ENCODE results near the gene SESN1.

- TF ChIP-seq, protein P1, sequence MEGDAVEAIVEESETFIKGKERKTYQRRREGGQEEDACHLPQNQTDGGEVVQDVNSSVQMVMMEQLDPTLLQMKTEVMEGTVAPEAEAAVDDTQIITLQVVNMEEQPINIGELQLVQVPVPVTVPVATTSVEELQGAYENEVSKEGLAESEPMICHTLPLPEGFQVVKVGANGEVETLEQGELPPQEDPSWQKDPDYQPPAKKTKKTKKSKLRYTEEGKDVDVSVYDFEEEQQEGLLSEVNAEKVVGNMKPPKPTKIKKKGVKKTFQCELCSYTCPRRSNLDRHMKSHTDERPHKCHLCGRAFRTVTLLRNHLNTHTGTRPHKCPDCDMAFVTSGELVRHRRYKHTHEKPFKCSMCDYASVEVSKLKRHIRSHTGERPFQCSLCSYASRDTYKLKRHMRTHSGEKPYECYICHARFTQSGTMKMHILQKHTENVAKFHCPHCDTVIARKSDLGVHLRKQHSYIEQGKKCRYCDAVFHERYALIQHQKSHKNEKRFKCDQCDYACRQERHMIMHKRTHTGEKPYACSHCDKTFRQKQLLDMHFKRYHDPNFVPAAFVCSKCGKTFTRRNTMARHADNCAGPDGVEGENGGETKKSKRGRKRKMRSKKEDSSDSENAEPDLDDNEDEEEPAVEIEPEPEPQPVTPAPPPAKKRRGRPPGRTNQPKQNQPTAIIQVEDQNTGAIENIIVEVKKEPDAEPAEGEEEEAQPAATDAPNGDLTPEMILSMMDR (IDR thresholded peaks at IDR 0.05) = no peak
- TF ChIP-seq EZH2 (IDR thresholded peaks at IDR 0.05; ENCODE audit: borderline replicate concordance, insufficient read depth, low read depth, low read length, poor library complexity, severe bottlenecking) = no peak
Measured at GRCh38 chr6:109105681-109106080, 11.0 kb upstream of the SESN1 start.
